Measurements from ENCODE around the gene SPAG4.

DNA sequence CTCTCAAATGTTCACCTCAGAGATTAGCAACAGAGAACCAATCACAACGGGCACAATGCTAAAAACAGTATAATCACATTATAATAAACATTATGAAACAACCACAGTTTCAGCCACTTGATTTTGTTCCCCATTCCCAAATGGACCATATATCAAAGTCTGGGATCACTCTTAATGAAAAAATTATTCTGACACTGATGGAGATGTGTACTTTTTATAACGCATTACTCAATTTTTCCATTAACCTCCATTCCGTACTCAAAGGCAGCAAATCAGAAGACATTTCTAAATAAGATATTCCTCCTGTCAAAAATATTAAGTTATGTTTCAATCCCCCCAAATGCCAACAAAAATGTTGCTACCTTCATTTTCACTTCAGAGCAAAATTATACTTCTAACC is 46.3 kb downstream of the SPAG4 start:
- TF ChIP-seq, protein P1, sequence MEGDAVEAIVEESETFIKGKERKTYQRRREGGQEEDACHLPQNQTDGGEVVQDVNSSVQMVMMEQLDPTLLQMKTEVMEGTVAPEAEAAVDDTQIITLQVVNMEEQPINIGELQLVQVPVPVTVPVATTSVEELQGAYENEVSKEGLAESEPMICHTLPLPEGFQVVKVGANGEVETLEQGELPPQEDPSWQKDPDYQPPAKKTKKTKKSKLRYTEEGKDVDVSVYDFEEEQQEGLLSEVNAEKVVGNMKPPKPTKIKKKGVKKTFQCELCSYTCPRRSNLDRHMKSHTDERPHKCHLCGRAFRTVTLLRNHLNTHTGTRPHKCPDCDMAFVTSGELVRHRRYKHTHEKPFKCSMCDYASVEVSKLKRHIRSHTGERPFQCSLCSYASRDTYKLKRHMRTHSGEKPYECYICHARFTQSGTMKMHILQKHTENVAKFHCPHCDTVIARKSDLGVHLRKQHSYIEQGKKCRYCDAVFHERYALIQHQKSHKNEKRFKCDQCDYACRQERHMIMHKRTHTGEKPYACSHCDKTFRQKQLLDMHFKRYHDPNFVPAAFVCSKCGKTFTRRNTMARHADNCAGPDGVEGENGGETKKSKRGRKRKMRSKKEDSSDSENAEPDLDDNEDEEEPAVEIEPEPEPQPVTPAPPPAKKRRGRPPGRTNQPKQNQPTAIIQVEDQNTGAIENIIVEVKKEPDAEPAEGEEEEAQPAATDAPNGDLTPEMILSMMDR (IDR thresholded peaks at IDR 0.05): no peak
- TF ChIP-seq EZH2 (IDR thresholded peaks at IDR 0.05; ENCODE audit: borderline replicate concordance, insufficient read depth, low read depth, low read length, poor library complexity, severe bottlenecking): no peak

Data from B cell (primary cell).